BLaER1 treated with 17β-estradiol and CSF1 and Interleukin-3, amounts not matched to agents 10 nM and 100 nM (cell line): Measurements from ENCODE around the gene RAP1A.
A peak's percentile ranks its signal among the peaks of the same experiment; 100 is the strongest.

Experiments used
- H3K27ac ChIP-seq, 11 experiments: shearing (Covaris generic); formaldehyde crosslinking; 2 replicates each; pipeline ENCODE4 v1.8.1; 2022
- H3K27me3 ChIP-seq, 11 experiments: shearing (Covaris generic); formaldehyde crosslinking; 2 replicates each; pipeline ENCODE4 v1.8.1; 2022
- H3K36me3 ChIP-seq, 11 experiments: shearing (Covaris generic); formaldehyde crosslinking; 2 replicates each; pipeline ENCODE4 v1.8.1; 2022
- H3K4me1 ChIP-seq, 10 experiments: shearing (Covaris generic); formaldehyde crosslinking; 2 replicates each; pipeline ENCODE4 v1.8.1; 2022
- H3K4me2 ChIP-seq, 11 experiments: shearing (Covaris generic); formaldehyde crosslinking; 2 replicates each; pipeline ENCODE4 v1.8.1; 2022
- H3K4me3 ChIP-seq, 10 experiments: shearing (Covaris generic); formaldehyde crosslinking; 2 replicates each; pipeline ENCODE4 v1.8.1; 2022
- H3K9ac ChIP-seq, 11 experiments: shearing (Covaris generic); formaldehyde crosslinking; 2 replicates each; pipeline ENCODE4 v1.8.1; 2022
- H3K9me3 ChIP-seq, 11 experiments: shearing (Covaris generic); formaldehyde crosslinking; replicated peaks in 1 of 11; 2 replicates each; pipeline ENCODE4 v1.8.1; 2022
- H4K20me1 ChIP-seq, 11 experiments: shearing (Covaris generic); formaldehyde crosslinking; 2 replicates each; pipeline ENCODE4 v1.8.1; 2022
- Cebpa-rat ChIP-seq, 11 experiments: shearing (Covaris generic); IDR thresholded peaks; 2 replicates each; pipeline ENCODE4 v1.8.1; 2022

Gene RAP1A

DNA sequence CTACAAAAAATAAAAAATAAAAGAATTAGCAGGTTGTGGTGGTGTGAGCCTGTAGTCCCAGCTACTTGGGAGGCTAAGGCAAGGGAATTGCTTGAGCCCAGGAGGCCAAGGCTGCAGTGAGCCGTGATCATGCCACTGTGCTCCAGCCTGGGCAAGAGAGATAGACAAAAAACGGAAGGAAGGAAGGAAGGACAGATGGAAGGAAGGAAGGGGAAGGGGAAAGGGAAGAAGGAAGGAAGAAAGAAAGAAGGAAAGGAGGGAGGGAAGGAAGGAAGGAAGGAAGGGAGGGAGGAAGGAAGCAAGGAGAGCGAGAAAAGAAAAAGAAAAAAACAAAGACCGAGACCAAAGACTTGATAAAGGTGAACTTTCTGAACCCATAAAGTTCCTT is 25.3 kb upstream of the RAP1A start:
- no peak for TF ChIP-seq Cebpa-rat (IDR thresholded peaks at IDR 0.05)
- peaks cover 23 to 41% (median 25%) of the 10 kb centered on the region in 10 experiments for H3K4me1 ChIP-seq
- no peaks in the 10 kb centered on the region for H3K36me3 ChIP-seq
- no peaks in the 10 kb centered on the region for H3K27me3 ChIP-seq
- H3K4me3 ChIP-seq: no peak overlapping the region
- no peaks in the 10 kb centered on the region for H4K20me1 ChIP-seq
- H3K27ac ChIP-seq: peak overlapping the region in 4 of 11 experiments; percentile 39 to 61 (median 48); a peak in 6 of 22 replicates
- peak overlapping the region; percentile 70 to 89 (median 76) for H3K4me2 ChIP-seq
- peaks cover 0 to 5% (median 0%) of the 10 kb centered on the region in 11 experiments; a peak in 1 of 22 replicates for H3K9me3 ChIP-seq
- H3K9ac ChIP-seq: peak overlapping the region in 1 of 11 experiments; percentile 39; a peak in 2 of 22 replicates

DNA sequence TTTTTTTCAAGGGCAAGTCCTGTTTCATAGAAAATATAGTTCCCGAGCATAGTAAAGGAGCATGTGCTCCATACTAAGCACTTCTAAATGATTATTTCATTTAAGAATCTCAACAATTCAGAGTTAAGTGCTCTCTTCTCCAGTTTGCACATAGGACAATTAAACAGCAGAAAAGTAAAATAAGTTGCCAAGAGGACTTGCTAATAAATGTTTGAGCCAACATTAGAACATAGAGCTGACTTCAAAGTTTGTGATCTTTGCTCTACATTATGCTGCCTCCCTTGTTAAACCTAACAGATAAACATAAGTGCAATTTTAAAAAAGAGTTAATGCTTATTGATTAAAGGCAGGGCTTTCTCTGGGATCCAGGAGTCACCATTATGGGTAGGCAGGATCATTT is 23.8 kb upstream of the RAP1A start:
- Histone ChIP-seq H3K4me1 (peaks cover 23 to 41% (median 25%) of the 10 kb centered on the region in 10 experiments), H3K9me3 (peaks cover 0 to 5% (median 0%) of the 10 kb centered on the region in 11 experiments; a peak in 1 of 22 replicates), H3K27me3 (no peaks in the 10 kb centered on the region), H3K36me3 (no peaks in the 10 kb centered on the region), H4K20me1 (no peaks in the 10 kb centered on the region), H3K27ac (no peak overlapping the region), H3K4me2 (peak overlapping the region in 1 of 11 experiments; percentile 28; a peak in 1 of 22 replicates), H3K4me3 (no peak overlapping the region), H3K9ac (no peak overlapping the region)
- TF ChIP-seq Cebpa-rat (IDR thresholded peaks at IDR 0.05): no peak

DNA sequence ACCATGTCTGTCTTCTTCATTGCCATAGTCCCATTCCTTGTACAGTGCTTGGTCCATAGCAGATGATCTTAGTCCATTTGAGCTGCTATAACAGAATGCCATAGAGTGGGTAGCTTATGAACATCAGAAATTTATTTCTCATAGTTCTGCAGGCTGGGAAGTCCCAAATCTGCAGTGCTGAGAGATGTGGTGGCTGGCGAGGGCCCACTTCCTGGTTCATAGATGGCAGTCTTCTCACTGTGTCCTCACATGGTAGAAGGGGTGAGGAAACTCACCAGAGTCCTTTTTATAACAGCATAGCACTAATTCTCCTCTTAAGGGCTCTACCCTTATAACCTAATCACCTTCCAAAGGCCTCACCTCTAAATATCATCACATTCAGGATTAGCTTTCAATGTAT is 23.1 kb upstream of the RAP1A start:
- H3K27ac ChIP-seq: no peak overlapping the region
- no peaks in the 10 kb centered on the region for H3K27me3 ChIP-seq
- H3K4me3 ChIP-seq: no peak overlapping the region

DNA sequence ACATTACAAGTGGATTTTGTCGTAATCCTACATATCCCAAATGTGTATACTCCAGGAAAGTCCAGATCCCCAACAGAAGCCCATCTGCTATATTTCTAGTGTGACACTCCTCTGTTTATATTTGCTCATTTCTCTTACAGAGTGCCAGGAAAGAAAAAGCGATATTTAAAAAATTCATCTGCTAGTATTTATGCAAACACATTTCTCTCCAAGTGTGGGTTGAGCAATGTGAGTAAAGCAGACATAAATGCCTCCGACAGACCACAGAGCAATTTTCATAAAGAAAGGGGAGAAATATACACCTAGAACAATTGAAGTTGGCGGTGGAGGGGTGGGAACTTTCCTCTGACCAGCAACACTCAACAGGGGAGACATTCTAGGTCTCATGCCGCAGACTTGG is 22.2 kb upstream of the RAP1A start:
- H4K20me1 ChIP-seq: no peaks in the 10 kb centered on the region
- no peak overlapping the region for H3K4me2 ChIP-seq
- H3K27ac ChIP-seq: no peak overlapping the region
- H3K4me1 ChIP-seq: peaks cover 28 to 46% (median 29%) of the 10 kb centered on the region in 10 experiments
- H3K9me3 ChIP-seq: peaks cover 0 to 5% (median 0%) of the 10 kb centered on the region in 11 experiments; a peak in 1 of 22 replicates
- no peaks in the 10 kb centered on the region for H3K36me3 ChIP-seq
- no peaks in the 10 kb centered on the region for H3K27me3 ChIP-seq
- H3K4me3 ChIP-seq: no peak overlapping the region
- H3K9ac ChIP-seq: no peak overlapping the region
- TF ChIP-seq Cebpa-rat (IDR thresholded peaks at IDR 0.05): no peak

More for the DNA sequence above, 23.1 kb upstream of the RAP1A start:
- H3K4me2 ChIP-seq: peak overlapping the region in 2 of 11 experiments; percentile 22 to 34; a peak in 3 of 22 replicates
- no peak for TF ChIP-seq Cebpa-rat (IDR thresholded peaks at IDR 0.05)
- H3K9ac ChIP-seq: no peak overlapping the region
- peaks cover 23 to 41% (median 25%) of the 10 kb centered on the region in 10 experiments for H3K4me1 ChIP-seq
- H3K36me3 ChIP-seq: no peaks in the 10 kb centered on the region
- H3K9me3 ChIP-seq: peaks cover 0 to 5% (median 0%) of the 10 kb centered on the region in 11 experiments; a peak in 1 of 22 replicates
- no peaks in the 10 kb centered on the region for H4K20me1 ChIP-seq

DNA sequence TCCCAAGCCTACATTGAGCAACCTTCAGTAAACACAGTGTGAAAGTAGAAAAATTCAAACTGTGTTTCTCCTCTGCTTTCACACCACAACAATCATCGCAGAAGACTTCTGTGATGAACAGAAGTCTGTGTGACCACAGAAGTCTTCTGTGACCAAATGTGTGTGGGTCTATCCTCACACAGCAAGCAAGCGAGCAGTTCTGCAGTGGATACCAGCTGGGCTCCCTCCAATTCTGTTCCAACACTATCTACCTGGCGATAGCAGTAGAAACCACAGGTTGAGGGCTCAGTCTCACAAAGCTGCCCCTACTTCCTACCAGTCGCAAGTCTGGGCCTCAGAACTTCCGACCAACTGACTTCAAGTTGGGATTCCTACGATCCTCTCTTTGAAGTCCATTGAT is 21.0 kb upstream of the RAP1A start:
- peaks cover 23 to 46% (median 24%) of the 10 kb centered on the region in 10 experiments for H3K4me1 ChIP-seq
- H3K4me2 ChIP-seq: no peak overlapping the region
- no peak overlapping the region for H3K4me3 ChIP-seq

DNA sequence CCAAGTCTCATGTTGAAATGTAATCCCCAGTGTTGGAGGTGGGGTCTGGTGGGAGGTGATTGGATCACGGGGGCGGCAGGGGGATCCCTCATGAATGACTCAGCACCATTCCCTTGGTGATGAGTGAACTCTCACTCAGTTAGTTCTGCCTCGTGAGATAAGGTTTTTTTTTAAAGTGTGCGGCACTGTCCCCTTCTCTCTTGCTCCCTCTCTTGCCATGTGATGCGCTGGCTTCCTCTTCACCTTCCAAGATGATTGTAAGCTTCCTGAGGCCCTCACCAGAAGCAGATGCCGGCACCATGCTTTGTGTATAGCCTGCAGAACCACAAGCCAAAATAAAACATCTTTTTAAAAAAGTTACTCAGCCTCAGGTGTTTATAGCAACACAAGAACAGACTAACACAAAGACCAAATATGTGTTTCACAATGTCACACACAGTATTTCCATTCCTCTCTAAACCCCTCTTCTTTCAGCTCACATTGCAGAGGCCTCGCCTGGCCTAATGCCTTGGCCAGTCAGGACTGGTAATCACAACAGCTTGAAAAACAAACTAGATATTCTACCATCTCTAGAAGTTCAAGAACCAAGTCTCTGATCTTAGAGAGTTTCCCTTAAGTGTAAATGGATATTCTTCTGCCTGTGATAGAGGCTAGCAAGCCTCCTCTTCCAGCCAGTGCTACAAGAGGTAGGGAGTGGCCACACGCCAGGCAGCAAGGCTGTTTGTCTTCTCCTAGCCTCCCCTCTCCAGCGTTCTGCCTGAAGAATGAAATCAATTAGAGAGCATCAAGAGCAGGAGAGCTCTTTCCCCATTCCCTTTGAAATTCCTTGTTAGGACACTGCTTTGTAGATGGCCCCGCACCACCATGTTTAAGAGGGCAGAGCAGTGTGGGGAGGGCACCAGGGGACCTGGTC is 19.6 kb upstream of the RAP1A start:
- Histone ChIP-seq H3K4me2 (no peak overlapping the region), H3K9ac (no peak overlapping the region)
- TF ChIP-seq Cebpa-rat (IDR thresholded peaks at IDR 0.05): no peak

More for the DNA sequence above, 21.0 kb upstream of the RAP1A start:
- Histone ChIP-seq H3K9me3 (peaks cover 0 to 5% (median 0%) of the 10 kb centered on the region in 11 experiments; a peak in 1 of 22 replicates), H4K20me1 (no peaks in the 10 kb centered on the region), H3K27ac (no peak overlapping the region), H3K27me3 (no peaks in the 10 kb centered on the region), H3K36me3 (no peaks in the 10 kb centered on the region), H3K9ac (no peak overlapping the region)
- no peak for TF ChIP-seq Cebpa-rat (IDR thresholded peaks at IDR 0.05)

DNA sequence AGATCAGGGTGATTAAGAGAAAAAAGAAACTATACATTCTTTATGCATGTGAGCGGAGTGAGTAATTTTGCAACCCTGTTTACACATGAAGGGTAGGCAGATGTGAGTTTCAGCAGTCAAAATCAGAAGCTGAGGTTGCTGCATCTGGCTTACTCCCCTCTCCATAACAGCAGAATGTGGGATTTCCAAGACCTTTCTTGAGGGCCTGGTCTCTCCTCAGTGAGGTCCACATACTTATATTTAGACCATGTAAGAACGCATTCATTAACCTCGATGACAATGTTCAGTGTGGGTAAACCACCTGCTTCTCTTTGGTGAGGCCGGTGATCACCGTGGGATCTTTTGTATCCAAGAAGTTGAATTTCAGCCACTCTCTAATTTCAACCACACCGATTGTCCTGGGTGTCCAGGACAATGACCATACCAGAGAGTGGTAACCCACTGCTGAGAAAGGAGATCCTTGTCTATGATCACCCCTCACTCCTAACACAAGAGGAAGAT is 18.7 kb upstream of the RAP1A start:
- Histone ChIP-seq H3K4me1 (peaks cover 13 to 54% (median 14%) of the 10 kb centered on the region in 10 experiments), H3K9me3 (no peaks in the 10 kb centered on the region), H3K27me3 (no peaks in the 10 kb centered on the region), H3K4me3 (no peak overlapping the region), H3K9ac (no peak overlapping the region), H3K36me3 (no peaks in the 10 kb centered on the region), H4K20me1 (no peaks in the 10 kb centered on the region), H3K27ac (no peak overlapping the region), H3K4me2 (no peak overlapping the region)
- TF ChIP-seq Cebpa-rat (IDR thresholded peaks at IDR 0.05): no peak

More for the DNA sequence above, 19.6 kb upstream of the RAP1A start:
- Histone ChIP-seq H3K9me3 (no peaks in the 10 kb centered on the region), H3K36me3 (no peaks in the 10 kb centered on the region), H3K27ac (no peak overlapping the region), H3K4me3 (no peak overlapping the region), H4K20me1 (no peaks in the 10 kb centered on the region), H3K4me1 (peaks cover 13 to 46% (median 14%) of the 10 kb centered on the region in 10 experiments), H3K27me3 (no peaks in the 10 kb centered on the region)

DNA sequence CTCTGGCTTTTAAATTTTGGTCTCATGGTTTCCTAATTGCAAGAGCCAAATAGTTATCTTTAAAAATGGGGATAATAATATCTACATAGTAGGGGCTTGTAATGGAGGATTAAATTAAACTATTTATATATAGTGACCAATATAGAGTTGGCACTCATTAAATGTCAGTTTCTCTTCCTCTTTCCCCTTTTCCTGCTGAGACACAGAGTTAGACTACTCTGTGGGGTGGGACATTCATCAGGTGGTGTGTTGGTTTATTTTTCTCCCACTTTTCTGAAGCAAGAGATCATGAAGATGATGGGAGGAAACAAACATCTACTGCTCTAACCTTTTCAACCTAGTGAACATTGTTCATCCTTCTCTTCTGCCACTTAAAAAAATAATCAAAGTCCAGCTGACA is 17.3 kb upstream of the RAP1A start:
- no peak overlapping the region for H3K9ac ChIP-seq
- H3K27me3 ChIP-seq: no peaks in the 10 kb centered on the region
- peak overlapping the region; percentile 33 to 84 (median 48) for H3K4me2 ChIP-seq
- no peaks in the 10 kb centered on the region for H4K20me1 ChIP-seq
- no peak overlapping the region for H3K27ac ChIP-seq
- no peaks in the 10 kb centered on the region for H3K36me3 ChIP-seq
- H3K4me3 ChIP-seq: no peak overlapping the region
- peaks cover 13 to 50% (median 14%) of the 10 kb centered on the region in 10 experiments for H3K4me1 ChIP-seq
- no peak for TF ChIP-seq Cebpa-rat (IDR thresholded peaks at IDR 0.05)
- peaks cover 0 to 4% (median 0%) of the 10 kb centered on the region in 11 experiments; a peak in 2 of 22 replicates for H3K9me3 ChIP-seq

DNA sequence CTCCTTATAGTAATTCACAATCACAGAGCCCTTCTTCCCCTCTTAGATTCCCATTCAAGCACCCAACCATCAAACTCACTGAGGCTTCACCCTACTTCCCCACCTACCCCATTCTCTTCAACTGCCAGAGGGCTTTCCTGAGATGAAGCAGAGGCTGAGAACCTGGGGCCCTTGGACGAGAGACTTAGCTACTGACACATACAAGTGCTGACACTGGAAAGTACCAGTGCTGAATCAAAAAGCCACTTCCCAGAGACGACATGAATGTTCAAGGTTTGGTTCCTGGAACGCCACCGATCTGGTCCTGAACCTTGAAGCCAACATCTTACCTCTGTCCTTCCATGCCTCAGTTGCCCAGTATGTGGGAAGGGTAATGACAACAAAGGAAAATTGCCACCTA is 16.6 kb upstream of the RAP1A start:
- no peak overlapping the region; a peak in 1 of 22 replicates for H3K27ac ChIP-seq
- peak overlapping the region; percentile 33 to 84 (median 48); a peak in 20 of 22 replicates for H3K4me2 ChIP-seq
- H4K20me1 ChIP-seq: no peaks in the 10 kb centered on the region
- no peaks in the 10 kb centered on the region for H3K27me3 ChIP-seq
- H3K36me3 ChIP-seq: no peaks in the 10 kb centered on the region
- H3K9ac ChIP-seq: no peak overlapping the region
- peaks cover 0 to 4% (median 2%) of the 10 kb centered on the region in 11 experiments; a peak in 3 of 22 replicates for H3K9me3 ChIP-seq
- no peak for TF ChIP-seq Cebpa-rat (IDR thresholded peaks at IDR 0.05)
- peaks cover 13 to 50% (median 14%) of the 10 kb centered on the region in 10 experiments for H3K4me1 ChIP-seq
- no peak overlapping the region for H3K4me3 ChIP-seq
